Superior temporal gyrus (tissue), 1 donor: ENCODE results near the gene FAM72D.
"Not testable (repeated sequence)": the region's sequence is repeated elsewhere in the genome, so short reads cannot be mapped to it uniquely, and the experiment has no call there.

Experiments used
- DNase-seq: peaks from one replicate; pipeline ENCODE4 v3.0.0-alpha.2; 2016; ENCODE audit errors: extremely low spot score

FAM72D gene

DNA sequence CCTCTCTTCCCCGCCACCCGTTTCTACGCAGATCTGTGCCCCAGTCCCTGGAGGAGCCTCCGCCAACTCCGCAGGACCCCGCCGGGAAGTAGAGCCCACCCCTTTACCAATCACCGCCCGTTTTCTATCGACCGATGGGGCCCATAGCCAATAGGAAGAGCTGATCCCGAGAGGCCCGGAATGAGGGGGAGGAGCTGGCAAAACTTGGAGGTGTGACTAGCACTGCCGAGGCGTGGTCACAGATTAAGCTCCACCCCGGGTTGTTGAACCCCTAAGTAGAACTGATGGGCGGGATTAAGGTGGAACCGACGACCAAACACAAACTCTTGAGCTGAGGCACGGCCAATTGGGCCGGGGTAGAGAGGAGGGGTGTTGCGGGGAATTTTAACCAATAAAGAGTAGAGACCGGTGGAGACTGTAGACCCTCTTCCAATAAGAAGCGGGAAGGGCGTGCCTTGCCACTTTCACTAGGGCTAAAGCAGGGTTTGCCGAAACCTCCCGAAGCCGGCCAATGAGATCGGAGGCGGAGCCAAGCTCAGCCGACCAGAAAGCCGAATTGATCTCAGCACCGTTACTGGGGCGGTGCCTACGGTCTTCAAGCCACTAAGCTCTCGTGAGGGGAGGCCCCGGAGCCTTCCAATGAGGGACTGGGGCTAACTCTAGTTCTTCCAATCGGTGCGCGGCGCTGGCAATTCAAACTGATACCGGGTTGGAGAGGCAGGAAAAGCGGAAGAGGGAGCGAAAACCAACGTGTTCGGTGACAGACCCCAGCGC lies at the start of gene FAM72D, which contains the start of gene SRGAP2B:
FAM72D (plus strand) TSS at position 691 of the 774 bp plus-strand sequence. CDS start 874 bp downstream, outside the sequence.
SRGAP2B (minus strand) TSS at position 45 of the 774 bp plus-strand sequence. CDS start 2,427 bp downstream, outside the sequence.
- DNase-seq: not testable (repeated sequence)

- not testable (repeated sequence) for DNase-seq
These were observed 48.2 kb upstream of the FAM72D start for GRCh38 chr1:145047553-145047952.

DNA sequence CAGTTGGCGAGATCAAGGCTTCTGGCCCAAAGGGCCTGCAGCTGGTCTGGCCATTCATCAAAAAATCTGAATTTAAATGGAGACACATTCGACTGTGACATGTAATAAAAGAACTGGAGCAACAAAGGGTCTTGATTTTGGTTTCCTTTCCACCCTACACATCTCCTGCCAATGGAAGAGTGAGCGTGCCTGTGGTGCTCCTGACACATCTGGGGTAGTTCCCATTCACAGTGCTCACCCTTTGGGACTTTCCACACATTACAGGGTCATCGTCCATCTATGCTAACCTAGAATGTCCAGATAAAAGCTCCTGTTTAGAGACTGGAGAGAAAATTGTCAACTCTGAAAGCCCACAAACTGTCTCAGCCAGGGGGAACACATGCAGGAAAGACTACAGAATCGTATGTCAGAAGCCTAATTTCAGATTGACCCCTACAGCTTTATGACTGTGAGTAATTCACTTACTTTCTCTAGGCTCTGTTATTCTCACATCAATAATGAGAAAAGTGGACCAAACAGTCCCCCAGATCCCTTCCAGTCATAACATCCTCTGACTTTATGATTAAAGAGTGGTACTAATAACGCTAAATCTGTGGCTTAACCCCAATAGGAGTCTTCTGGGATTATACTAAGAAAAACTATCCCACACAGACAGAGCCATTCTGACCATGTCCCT lies 47.5 kb upstream of the FAM72D start:
- not testable (repeated sequence) for DNase-seq

GRCh38 chr1:145052019-145052776 lies 43.6 kb upstream of the FAM72D start:
- not testable (repeated sequence) for DNase-seq

DNA sequence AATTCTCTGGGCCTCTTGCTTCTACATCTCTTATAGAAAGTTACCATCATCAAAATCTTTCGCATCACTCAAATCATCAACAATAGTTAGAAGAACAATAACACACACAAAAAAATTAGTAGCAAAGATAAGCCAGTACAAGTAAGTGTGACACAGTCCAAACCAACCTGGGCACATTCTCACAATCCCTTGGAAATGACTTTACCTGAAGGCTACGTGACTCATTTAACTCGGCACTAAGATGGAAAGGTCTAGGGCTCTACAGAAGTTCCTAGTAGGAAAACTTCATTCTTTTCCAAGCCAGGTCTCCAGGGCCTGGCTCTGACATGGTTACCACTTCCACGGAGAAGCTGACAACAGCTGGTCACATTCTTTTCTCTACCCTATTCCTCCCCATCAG lies 42.3 kb upstream of the FAM72D start:
- DNase-seq: not testable (repeated sequence)

GRCh38 chr1:145055217-145055760 lies 40.5 kb upstream of the FAM72D start:
- not testable (repeated sequence) for DNase-seq

DNA sequence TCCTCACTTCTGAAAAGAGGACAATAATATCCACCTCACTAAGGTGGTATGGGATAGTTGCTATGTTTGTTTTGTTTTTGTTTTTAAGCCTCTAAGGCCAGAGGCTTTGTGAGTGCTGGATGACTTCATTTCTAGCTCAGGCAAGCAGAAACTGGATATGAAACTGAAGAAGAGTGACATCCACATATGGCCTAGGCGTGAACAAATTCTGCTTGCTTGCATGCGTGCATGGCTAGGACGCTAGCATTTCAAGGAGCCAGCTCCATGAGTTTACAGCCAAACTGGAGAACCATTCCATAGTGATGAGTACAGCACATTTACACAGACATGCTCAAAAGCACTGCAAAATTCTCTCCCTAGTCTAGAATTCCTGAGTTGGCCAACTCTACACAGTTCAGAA lies 37.6 kb upstream of the FAM72D start:
- not testable (repeated sequence) for DNase-seq

DNA sequence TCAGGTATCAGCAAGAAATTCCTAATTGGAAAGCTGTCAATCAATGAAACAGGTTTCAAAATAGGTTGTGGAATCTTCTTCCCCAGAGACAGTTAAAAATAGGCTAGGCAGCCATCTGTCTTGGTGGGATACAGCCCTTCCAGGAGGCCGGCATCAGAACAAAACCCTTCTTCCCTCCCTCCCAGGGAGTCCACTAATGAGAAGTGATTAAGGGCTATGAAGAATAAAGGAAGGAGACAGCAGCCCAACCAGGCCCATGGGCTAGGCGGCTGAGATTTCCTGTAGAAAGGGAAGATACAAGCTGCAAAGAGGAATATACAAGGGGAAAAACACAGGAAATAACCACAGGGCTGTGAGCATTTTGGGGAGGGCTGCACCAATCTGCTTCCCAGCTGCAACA lies 32.5 kb upstream of the FAM72D start:
- DNase-seq: not testable (repeated sequence)

DNA sequence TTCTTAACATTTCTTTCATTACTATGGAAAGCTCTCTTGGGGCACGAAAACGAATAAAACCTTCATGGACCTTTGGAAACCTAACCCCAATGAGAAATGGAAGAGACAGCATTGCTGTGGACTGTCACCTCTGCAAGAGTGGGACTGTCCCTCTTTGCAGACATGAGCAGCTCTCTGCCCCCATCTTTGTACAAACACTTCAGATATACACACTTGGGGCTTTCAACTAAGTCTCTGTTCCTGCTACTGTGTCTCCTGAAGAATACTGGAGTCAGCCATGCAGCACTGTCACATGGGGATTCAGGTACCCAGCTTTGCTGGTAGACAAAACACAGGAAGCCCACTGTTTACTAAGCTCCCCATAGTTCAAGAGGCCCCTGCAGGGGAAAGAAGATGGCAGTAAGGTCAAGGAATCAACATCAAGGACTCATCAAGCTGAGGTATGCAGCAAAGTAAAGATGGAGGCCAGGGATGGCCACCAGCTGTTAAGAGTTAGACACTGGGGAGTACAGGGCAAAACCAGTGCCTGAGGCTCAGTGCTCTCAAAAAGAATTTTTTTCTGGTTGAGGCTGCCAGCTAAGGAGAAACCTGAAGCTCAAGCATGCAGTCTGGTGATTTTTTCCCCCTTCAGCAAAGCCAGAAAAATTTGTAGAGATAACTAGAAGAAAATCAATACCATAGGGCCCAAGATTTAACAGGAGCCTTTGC lies 31.7 kb upstream of the FAM72D start:
- DNase-seq: not testable (repeated sequence)

- DNase-seq: not testable (repeated sequence)
These were observed 30.5 kb upstream of the FAM72D start for GRCh38 chr1:145065194-145065826.

DNA sequence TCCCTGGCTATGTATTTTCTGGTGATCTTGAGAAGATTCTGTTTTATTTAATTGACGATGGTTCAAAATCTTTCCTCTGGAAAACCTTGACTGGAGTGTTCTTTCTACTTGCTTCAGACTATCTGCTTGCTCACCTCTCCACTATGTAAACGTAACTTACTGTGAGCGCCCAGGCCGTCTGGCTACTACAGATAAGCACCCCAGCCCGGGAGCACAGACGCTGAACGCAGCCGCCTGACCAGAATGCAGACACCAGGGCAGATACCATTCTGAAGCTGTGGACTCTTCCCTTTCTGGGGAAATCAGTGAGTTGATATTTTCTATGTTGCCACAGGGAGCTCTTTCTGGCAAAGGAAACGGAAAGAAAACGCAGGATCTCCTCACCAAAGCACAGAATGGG lies 29.3 kb upstream of the FAM72D start:
- DNase-seq: not testable (repeated sequence)

- not testable (repeated sequence) for DNase-seq
These were observed 24.2 kb upstream of the FAM72D start for GRCh38 chr1:145071569-145071968.

DNA sequence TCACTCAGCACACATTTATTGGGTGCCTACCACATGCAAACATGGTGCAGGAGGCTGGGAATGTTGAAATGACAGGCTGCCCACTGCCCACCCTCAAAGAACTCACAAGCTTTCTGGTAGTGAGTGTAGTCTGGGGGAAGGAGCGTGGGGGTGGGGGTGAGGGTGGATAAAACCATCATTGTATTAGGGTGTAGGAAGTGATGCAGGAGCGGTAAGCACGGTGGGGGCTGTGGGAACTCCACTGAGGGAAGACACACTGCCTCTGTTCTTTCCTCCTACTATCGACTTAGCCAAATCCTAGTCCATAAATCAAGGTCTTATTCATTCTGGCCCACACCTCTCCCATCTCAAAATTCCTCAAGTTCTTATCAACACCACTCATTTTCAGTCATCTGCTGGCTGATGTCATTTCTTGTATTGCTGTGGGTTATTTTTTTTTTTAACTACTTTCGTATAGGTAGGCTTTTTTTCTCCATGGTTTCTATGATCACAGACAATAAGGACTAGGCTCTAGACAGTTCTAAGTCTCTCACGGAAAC lies 21.7 kb upstream of the FAM72D start:
- DNase-seq: not testable (repeated sequence)

GRCh38 chr1:145076877-145077276 lies 18.9 kb upstream of the FAM72D start:
- DNase-seq: not testable (repeated sequence)

GRCh38 chr1:145077872-145078786 lies 17.6 kb upstream of the FAM72D start:
- DNase-seq: not testable (repeated sequence)

DNA sequence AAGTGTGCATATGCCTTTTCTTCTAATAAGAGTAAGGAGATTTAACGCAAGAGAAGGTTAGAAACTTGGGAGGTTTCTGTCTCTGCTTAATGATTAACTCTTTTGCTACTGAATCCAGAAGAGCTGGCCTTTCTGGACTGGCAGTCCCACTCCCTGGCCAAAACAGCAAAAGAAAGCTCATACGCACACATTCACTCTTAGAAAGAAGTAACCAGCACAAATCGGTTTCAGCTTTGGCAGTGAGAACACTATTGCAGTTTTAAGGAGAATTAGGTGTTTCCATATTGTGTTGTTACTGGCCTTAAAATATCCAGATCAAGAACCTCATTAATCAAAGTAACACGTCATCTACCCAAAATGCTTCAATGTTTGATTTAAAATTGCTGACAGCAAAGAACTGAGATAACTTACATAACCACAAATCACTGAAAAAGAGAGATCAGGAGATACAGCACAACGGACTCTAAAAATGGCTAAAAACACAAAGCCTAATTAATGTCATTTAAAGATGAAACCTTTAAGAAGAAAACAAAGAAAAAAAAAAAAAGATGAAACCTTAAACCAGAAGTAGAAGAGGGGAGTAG lies 16.9 kb upstream of the FAM72D start:
- DNase-seq: not testable (repeated sequence)

DNA sequence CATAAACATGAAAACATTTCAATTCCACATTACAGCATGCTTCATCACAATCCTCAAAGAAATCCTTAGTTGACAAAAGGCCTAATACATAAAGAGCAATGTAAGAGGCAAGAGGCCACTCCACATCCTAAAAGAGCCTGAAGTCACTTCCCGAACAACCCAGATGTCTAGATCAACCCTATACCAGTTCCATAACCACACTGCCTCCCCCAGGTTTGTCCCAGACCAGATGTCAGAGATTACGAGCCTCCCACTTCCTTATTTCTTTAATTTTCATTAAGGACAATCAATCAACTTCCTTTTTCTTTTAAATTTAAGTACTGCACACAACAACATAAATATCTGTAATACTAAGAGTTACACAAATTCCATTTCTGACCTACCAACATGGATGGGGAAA lies 16.0 kb upstream of the FAM72D start:
- not testable (repeated sequence) for DNase-seq

DNA sequence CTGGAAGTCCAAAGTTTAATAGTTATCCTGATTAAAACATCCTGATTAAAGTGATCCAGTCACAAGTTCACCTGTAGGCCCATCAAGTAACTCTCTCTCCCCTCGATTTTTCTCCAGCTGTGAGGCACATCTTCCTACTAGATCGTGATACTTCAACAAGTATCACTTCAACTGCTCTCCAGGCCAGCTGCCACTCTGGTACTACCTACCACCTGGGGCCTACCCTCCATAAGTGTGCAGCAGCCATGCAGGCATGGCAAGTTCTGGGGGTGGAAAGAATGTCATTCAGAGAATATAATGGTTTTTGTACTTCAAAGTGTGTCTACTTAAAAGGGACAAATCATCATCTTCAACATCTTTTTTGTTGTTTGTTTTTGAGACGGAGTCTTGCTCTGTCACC lies 15.6 kb upstream of the FAM72D start:
- DNase-seq: not testable (repeated sequence)
